OCI-LY3 (cell line): ENCODE data around the gene SSX2IP.

Experiments used
- CTCF ChIP-seq: fragments of 200-600, 300-600 bp; sonication (generic); IDR thresholded peaks from 2 replicates; pipeline ENCODE4 v1.5.1; 2014; ENCODE audit warnings: antibody characterized with exemption, low read length, low read depth
- EZH2phosphoT487 ChIP-seq: fragments of 200-600 bp; shearing (Covaris generic); IDR thresholded peaks from 2 replicates; pipeline ENCODE4 v1.6.1; 2018; ENCODE audit warnings: antibody characterized with exemption, mixed run types, low read depth

GRCh38 chr1:84688463-84689061, 1.7 kb downstream of the SSX2IP start:
- TF ChIP-seq CTCF (no peak), EZH2phosphoT487 (no peak)
